HepG2 (cell line): ENCODE data around the gene HMCN1.

Source experiments
- CTCF ChIP-seq: sonication (generic); formaldehyde crosslinking; IDR thresholded peaks from 2 replicates; pipeline ENCODE4 v1.5.0; 2020; ENCODE audit warnings: mild to moderate bottlenecking, missing genetic modification reagents, moderate library complexity
- FOXM1 ChIP-seq: sonication (generic); formaldehyde crosslinking; IDR thresholded peaks from 2 replicates; pipeline ENCODE4 v1.5.0; 2020; ENCODE audit warnings: missing genetic modification reagents
- GMEB1 ChIP-seq: sonication (generic); formaldehyde crosslinking; IDR thresholded peaks from 2 replicates; pipeline ENCODE4 v1.5.1; 2020; ENCODE audit warnings: missing genetic modification reagents, mild to moderate bottlenecking, borderline replicate concordance
- HBP1 ChIP-seq: IDR thresholded peaks from 2 replicates; pipeline ENCODE4 v1.6.1; 2016; ENCODE audit warnings: low read depth, control low read depth
- RXRB ChIP-seq: IDR thresholded peaks from 2 replicates; pipeline ENCODE4 v1.6.1; 2016; ENCODE audit warnings: borderline replicate concordance, missing genetic modification reagents, missing compliant biosample characterization
- YY1 ChIP-seq: IDR thresholded peaks from 2 replicates; pipeline ENCODE4 v1.6.1; 2011; ENCODE audit warnings: low read length, low read depth, moderate library complexity, mild to moderate bottlenecking; ENCODE audit not compliant: insufficient read depth, insufficient replicate concordance

- no peak for TF ChIP-seq CTCF (CRISPR knock-in tag)
- no peak for TF ChIP-seq GMEB1 (CRISPR knock-in tag)
- TF ChIP-seq FOXM1 (CRISPR knock-in tag), result no peak
- no peak for TF ChIP-seq HBP1 (CRISPR knock-in tag)
- TF ChIP-seq YY1, result no peak
- no peak for TF ChIP-seq RXRB (CRISPR knock-in tag)
These were observed 192.4 kb downstream of the HMCN1 start for GRCh38 chr1:185926588-185926987.
